Thymus (tissue), 11 donors: ENCODE data around the gene TXNDC5. TPM values are rescaled to one million over a fixed set of nuclear protein-coding genes. Genes with fewer than 3 reads are reported as not detected.

Experiments
- DNase-seq, 9 donors: peaks; one replicate each; pipeline ENCODE4 v3.0.0-alpha.2; 2013; ENCODE audit warnings: low spot score in 9 of 9, low read depth in 6 of 9, missing footprints in 1 of 9
- H3K27ac ChIP-seq, 2 donors: one replicate each; pipeline ENCODE4 v1.5.1; 2013; ENCODE audit warnings: control low read depth in 1 of 2, low read depth in 1 of 2, low read length in 1 of 2, mild to moderate bottlenecking in 1 of 2, moderate library complexity in 1 of 2
- H3K27me3 ChIP-seq, 2 donors: one replicate each; pipeline ENCODE4 v1.5.1; 2013; ENCODE audit warnings: low read length in 1 of 2; ENCODE audit not compliant: control insufficient read depth in 2 of 2, insufficient read depth in 1 of 2
- H3K36me3 ChIP-seq, 2 donors: one replicate each; pipeline ENCODE4 v1.5.1; 2013; ENCODE audit warnings: low read length in 1 of 2, mild to moderate bottlenecking in 1 of 2, moderate library complexity in 1 of 2; ENCODE audit not compliant: control insufficient read depth in 2 of 2, insufficient read depth in 2 of 2
- H3K4me1 ChIP-seq, 2 donors: one replicate each; pipeline ENCODE4 v1.5.1; 2013; ENCODE audit warnings: low read length in 2 of 2; ENCODE audit not compliant: control insufficient read depth in 2 of 2, insufficient read depth in 2 of 2
- H3K4me3 ChIP-seq, 2 donors: one replicate each; pipeline ENCODE4 v1.5.1; 2013; ENCODE audit warnings: low read length in 2 of 2, control low read depth in 1 of 2, mild to moderate bottlenecking in 1 of 2
- H3K9me3 ChIP-seq, 2 donors: one replicate each; pipeline ENCODE4 v1.5.1; 2013; ENCODE audit warnings: low read length in 1 of 2, mild to moderate bottlenecking in 1 of 2; ENCODE audit not compliant: control insufficient read depth in 2 of 2, insufficient read depth in 1 of 2
- WGBS: extraction: QIAGEN DNeasy Blood & Tissue Kit; methylation state at CpG from one replicate; pipeline ENCODE4 v1.1.7; 2013; 5-methylcytosine and 5-hydroxymethylcytosine counted together
- polyA plus RNA-seq: library from polyadenylated mRNA; stranded (reverse); fragments of 200-250 nt; gene quantifications from one replicate; pipeline ENCODE4 v1.2.3, GENCODE V29; 2013
- total RNA-seq: library from RNA; stranded (reverse); fragments of 120-200 nt; gene quantifications from one replicate; pipeline ENCODE4 v1.2.4, GENCODE V29; 2013
- donor health status: healthy.

The TXNDC5 gene
- total and polyA plus RNA-seq, 2 donors, result 25.3 to 36.9 TPM

DNA sequence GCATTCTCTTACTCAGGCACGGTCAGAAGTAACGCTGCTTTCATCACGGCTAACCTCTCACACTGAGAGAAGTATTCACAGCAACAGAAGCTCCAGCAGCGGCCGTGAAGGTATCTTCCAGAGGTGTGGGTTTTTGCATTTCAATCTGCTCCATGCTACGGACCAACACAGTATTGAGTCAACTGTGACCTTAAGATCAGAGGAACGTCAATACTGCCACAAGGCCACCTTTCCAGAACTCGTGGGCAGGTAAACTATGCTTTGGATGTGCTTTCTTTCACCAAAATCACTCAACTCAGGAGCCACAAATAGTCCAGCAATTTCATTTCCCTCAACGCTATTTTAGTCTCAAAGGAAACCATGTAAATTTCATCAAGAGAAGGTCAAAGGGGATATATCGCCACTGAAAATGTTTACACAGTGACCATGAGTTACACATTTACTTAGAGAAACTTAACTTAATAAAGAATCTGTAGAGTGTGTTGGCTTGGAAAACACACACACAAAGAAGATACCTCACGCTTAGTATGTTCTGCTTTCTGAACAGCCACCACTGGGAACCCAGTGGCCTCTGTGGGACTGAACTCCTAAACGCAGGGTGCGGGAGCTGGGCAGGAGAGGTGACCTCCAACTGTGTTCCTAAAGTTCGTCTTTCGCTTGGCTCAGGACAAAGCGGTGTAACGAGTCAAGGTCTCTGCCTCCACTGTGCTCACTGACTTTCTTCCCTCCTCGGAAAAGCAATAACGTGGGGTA lies 27.9 kb downstream of the TXNDC5 start:
- Histone ChIP-seq H3K27me3 (no peaks in the 10 kb centered on the region), H3K9me3 (no peaks in the 10 kb centered on the region), H3K4me1 (no peaks in the 10 kb centered on the region), H3K4me3 (no peak overlapping the region), H3K27ac (no peak overlapping the region), H3K36me3 (peaks cover 32 to 44% of the 10 kb centered on the region in 2 donors)
- 95% methylated on average over 19 of the region's 19 CpGs for WGBS
- DNase-seq, result no peak

DNA sequence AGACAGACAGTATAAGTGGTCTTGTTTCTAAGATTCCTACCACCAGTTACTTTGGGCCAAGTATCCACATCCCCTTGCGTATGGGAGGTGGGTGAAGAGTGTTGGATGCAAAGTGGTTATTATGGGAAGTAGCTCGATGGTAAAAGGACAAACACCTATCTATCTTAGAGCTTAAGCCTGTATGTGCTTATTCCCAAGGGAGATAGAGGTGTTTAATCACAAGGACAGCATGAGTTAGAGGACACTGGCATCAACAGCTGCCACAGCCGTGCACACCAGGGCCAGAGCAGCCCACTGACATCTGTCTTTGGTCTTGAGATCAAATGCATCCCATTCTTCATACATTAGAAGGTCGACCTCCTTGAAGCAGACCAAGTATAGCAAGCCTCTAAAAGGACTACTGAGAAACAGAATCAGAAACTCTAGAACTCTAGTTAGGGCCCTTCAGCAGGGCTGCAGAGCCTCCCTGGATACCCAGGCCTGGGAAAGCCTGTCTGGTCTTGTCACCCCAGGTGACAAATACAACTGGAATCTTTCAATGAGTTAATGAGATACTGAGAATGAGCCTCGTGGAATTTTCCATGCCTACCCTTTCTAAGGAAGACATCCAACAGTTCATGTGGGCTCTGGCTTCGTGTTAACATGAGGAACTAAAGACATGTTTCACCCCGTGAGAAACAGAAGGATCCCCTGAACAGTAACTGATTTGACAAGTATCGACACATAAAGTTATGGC lies 28.7 kb downstream of the TXNDC5 start:
- no peak for DNase-seq
- Histone ChIP-seq H3K27ac (no peak overlapping the region), H3K4me1 (no peaks in the 10 kb centered on the region), H3K36me3 (peaks cover 30 to 41% of the 10 kb centered on the region in 2 donors), H3K4me3 (no peak overlapping the region), H3K27me3 (no peaks in the 10 kb centered on the region), H3K9me3 (no peaks in the 10 kb centered on the region)
- 97% methylated on average over 8 of the region's 8 CpGs for WGBS

GRCh38 chr6:7880718-7881107 lies 29.9 kb downstream of the TXNDC5 start:
- DNase-seq, result no peak
- WGBS, result 98% methylated on average over 9 of the region's 9 CpGs
- no peaks in the 10 kb centered on the region for H3K9me3 ChIP-seq
- peaks cover 29 to 30% of the 10 kb centered on the region in 2 donors for H3K36me3 ChIP-seq
- no peaks in the 10 kb centered on the region for H3K27me3 ChIP-seq
- no peaks in the 10 kb centered on the region for H3K4me1 ChIP-seq
- no peak overlapping the region for H3K27ac ChIP-seq
- no peak overlapping the region for H3K4me3 ChIP-seq

- Histone ChIP-seq H3K36me3 (peaks cover 25 to 30% of the 10 kb centered on the region in 2 donors), H3K4me1 (no peaks in the 10 kb centered on the region)
Observed at GRCh38 chr6:7879980-7880717, 30.4 kb downstream of the TXNDC5 start.

GRCh38 chr6:7879579-7879978 lies 31.0 kb downstream of the TXNDC5 start:
- H3K36me3 ChIP-seq, result peaks cover 19 to 30% of the 10 kb centered on the region in 2 donors
- H3K4me3 ChIP-seq, result no peak overlapping the region
- no peaks in the 10 kb centered on the region for H3K4me1 ChIP-seq
- DNase-seq, result no peak
- no peaks in the 10 kb centered on the region for H3K9me3 ChIP-seq
- 95% methylated on average over 6 of the region's 6 CpGs for WGBS
- H3K27ac ChIP-seq, result no peak overlapping the region
- H3K27me3 ChIP-seq, result no peaks in the 10 kb centered on the region

More at GRCh38 chr6:7879980-7880717, 30.4 kb downstream of the TXNDC5 start:
- H3K27ac ChIP-seq, result no peak overlapping the region
- no peaks in the 10 kb centered on the region for H3K9me3 ChIP-seq
- no peak overlapping the region for H3K4me3 ChIP-seq
- no peaks in the 10 kb centered on the region for H3K27me3 ChIP-seq
- WGBS, result 96% methylated on average over 13 of the region's 13 CpGs
- DNase-seq, result no peak

DNA sequence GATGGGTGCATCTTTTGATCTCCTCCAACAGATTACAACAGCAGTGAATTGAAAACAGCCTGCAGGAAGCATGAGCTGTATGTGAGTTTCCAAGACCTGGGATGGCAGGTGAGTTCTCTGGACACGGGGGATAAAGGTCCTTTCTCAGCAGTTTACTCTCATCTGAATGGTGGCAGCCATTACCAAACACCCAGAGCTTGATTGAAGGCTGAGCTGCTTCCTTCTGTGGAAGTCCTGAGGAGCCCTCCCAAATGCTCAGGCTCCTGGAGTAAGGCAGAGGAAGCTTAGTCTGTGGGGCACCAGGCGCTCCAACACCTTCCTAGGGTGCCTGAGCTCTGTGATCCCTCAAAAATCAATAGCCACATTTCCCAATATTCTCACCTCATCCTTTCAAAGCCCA lies 31.5 kb downstream of the TXNDC5 start:
- Histone ChIP-seq H3K36me3 (peaks cover 16 to 27% of the 10 kb centered on the region in 2 donors), H3K4me3 (no peak overlapping the region), H3K4me1 (no peaks in the 10 kb centered on the region), H3K27ac (no peak overlapping the region), H3K27me3 (no peaks in the 10 kb centered on the region), H3K9me3 (no peaks in the 10 kb centered on the region)
- no peak for DNase-seq
- 97% methylated on average over 2 of the region's 2 CpGs for WGBS

GRCh38 chr6:7878401-7878964 lies 32.1 kb downstream of the TXNDC5 start:
- no peak for DNase-seq
- Histone ChIP-seq H3K4me3 (no peak overlapping the region), H3K9me3 (peaks cover 0 to 1% of the 10 kb centered on the region in 2 donors), H3K27me3 (no peaks in the 10 kb centered on the region), H3K4me1 (no peaks in the 10 kb centered on the region), H3K27ac (no peak overlapping the region), H3K36me3 (peaks cover 10 to 21% of the 10 kb centered on the region in 2 donors)
- WGBS, result 95% methylated on average over 10 of the region's 10 CpGs

GRCh38 chr6:7868926-7869325 lies 41.7 kb downstream of the TXNDC5 start:
- WGBS, result 96% methylated on average over 10 of the region's 10 CpGs
- Histone ChIP-seq H3K27me3 (no peaks in the 10 kb centered on the region), H3K4me3 (no peak overlapping the region), H3K9me3 (peaks cover 0 to 12% of the 10 kb centered on the region in 2 donors), H3K27ac (no peak overlapping the region), H3K4me1 (no peaks in the 10 kb centered on the region), H3K36me3 (no peaks in the 10 kb centered on the region)
- DNase-seq, result no peak
